Fibroblast of the aortic adventitia (primary cell): ENCODE data around the gene GRIN3B. TPM values are rescaled to one million over a fixed set of nuclear protein-coding genes. Genes with fewer than 3 reads are reported as not detected.

Experiments used
- DNase-seq: peaks from one replicate; pipeline ENCODE4 v3.0.0-alpha.2; 2010; ENCODE audit warnings: low read depth
- H3K4me3 ChIP-seq: 2 replicates; pipeline ENCODE4 v1.5.1; 2011; ENCODE audit warnings: low read depth, mild to moderate bottlenecking, control low read depth, low read length, moderate library complexity
- total RNA-seq: library from RNA; depleted of rRNA; stranded (reverse); fragments of >200 nt; gene quantifications from 2 replicates; pipeline ENCODE4 v1.2.3, GENCODE V29; 2012; ENCODE audit warnings: low replicate concordance
- TF ChIP-seq, protein P1 (sequence below): IDR thresholded peaks from 2 replicates; pipeline ENCODE4 v1.5.1; 2011; ENCODE audit warnings: mild to moderate bottlenecking, low read length, control low read depth, inconsistent platforms; ENCODE audit not compliant: insufficient read depth

GRIN3B gene
- total RNA-seq, 1 donor: 0.45 TPM

DNA sequence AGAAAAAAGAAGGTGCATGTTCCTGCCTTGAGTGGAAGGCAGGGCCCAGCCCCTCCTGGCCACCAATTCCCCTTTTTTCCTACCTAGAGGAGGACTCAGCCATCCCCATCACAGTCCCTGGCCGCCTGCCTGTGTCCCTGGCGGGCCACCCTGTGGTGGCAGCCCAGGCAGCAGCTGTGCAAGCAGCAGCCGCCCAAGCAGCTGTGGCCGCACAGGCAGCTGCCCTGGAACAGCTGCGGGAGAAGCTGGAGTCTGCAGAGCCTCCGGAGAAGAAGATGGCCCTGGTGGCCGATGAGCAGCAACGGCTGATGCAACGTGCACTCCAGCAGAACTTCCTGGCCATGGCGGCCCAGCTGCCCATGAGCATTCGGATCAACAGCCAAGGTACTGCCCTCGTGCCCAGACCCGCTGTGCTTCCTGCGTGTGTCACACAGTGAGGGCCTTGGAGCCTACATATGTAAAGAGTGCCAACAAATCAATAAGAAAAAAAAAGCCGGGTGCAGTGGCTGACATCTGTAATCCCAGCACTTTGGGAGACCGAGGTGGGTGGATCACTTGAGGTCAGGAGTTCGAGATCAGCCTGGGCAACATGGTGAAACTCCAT, 33.6 kb upstream of the GRIN3B start:
- DNase-seq: no peak
- no peak overlapping the region for H3K4me3 ChIP-seq
- TF ChIP-seq, protein P1, sequence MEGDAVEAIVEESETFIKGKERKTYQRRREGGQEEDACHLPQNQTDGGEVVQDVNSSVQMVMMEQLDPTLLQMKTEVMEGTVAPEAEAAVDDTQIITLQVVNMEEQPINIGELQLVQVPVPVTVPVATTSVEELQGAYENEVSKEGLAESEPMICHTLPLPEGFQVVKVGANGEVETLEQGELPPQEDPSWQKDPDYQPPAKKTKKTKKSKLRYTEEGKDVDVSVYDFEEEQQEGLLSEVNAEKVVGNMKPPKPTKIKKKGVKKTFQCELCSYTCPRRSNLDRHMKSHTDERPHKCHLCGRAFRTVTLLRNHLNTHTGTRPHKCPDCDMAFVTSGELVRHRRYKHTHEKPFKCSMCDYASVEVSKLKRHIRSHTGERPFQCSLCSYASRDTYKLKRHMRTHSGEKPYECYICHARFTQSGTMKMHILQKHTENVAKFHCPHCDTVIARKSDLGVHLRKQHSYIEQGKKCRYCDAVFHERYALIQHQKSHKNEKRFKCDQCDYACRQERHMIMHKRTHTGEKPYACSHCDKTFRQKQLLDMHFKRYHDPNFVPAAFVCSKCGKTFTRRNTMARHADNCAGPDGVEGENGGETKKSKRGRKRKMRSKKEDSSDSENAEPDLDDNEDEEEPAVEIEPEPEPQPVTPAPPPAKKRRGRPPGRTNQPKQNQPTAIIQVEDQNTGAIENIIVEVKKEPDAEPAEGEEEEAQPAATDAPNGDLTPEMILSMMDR: no peak

DNA sequence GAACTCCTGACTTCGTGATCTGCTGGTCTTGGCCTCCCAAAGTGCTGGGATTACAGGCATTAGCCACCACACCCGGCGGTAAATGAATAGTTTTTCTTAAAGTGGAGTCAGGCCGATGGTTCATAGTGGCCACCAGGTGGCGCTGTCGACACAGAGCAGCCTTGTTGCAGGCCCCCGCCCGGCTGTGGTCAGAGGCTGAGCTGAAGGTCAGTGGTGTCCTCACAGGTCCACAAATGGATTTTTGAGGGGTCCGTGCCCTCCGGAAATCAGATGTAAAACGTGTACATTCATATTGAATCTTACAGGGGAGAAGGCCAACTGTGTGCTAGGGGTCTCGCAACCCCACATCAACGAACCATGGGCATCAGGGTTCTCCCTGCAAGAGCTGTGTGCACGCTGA, 29.5 kb upstream of the GRIN3B start:
- TF ChIP-seq, protein P1: peak; percentile 65
- no peak overlapping the region for H3K4me3 ChIP-seq
- no peak for DNase-seq

DNA sequence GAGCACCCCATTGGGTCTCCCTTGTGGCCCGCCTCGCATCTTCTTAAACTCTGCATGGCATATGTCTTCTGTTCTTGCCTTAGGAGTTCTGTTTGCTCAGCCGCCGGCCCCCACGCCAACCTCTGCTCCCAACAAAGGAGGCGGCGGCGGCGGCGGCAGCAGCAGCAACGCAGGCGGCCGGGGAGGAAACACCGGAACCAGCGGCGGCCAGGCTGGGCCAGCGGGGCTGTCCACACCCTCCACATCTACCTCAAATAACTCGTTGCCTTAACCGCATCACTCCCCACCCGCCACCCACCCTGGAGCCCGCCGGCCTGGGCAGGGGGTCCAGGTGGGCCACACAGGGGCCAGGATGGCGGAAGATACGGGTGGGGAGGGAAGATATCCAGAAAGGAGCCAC, 28.4 kb upstream of the GRIN3B start:
- no peak for DNase-seq
- TF ChIP-seq, protein P1: no peak
- H3K4me3 ChIP-seq: no peak overlapping the region

DNA sequence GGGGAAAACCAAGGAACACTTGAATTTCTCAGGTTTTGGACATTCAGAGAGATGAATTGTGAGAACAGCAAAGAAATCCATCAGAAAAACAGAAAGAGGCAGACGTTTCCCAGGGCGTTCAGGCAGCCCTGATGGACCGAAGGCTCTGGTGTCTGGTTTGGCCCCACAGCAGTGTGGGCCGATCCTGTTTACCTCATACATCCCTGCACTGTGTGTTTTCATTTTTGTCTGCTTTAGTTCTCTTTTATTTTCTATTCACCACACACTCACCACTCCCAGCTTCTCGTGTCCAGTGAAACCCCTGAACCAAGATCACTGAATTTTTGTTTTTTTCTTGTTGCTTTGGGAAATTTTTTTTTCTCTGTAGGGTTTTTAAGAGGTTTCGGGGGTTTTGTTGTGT, 27.9 kb upstream of the GRIN3B start:
- no peak for DNase-seq
- TF ChIP-seq, protein P1: no peak
- no peak overlapping the region for H3K4me3 ChIP-seq

DNA sequence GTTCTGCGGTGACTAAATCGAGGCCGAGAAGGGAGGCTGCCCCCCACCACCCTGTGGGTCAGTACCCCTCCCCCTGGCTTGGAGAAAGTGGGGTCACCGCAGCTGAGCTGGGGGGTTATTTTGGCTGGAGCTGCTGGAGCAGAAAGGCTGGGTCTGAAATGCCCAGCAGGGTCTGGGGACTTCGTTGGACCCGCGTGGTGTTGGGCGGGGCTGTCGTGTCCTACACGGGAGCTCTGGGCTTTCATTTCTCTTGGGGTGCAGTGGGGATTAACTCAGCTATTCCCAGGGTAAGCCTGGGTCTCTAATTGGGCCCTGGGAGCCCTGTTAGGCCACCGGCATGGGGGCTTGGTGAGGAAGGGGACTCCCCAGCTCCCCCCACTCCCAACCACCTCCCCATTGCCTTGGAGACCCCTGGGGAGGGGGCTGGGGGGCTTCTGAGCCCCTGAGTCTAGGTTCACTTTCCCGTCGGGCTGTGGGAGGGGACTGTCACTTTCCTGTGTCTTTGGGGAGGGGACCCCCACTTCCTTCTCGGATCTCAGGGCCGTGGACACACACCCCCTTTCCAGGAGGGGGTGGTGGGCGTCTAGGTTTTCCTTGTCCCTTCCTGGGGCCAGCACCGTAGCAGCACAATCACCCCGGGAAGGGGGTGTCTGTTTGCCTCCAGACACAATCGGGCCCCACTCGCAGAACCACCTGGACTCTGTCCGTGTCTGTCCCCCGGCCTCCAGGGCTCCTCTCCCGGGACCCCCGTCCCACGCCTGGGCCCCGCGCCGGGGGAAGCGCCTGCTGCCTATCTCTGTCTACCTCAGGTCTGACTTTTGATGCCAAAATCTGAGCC, 26.3 kb upstream of the GRIN3B start:
- no peak overlapping the region for H3K4me3 ChIP-seq
- no peak for DNase-seq
- TF ChIP-seq, protein P1: no peak

DNA sequence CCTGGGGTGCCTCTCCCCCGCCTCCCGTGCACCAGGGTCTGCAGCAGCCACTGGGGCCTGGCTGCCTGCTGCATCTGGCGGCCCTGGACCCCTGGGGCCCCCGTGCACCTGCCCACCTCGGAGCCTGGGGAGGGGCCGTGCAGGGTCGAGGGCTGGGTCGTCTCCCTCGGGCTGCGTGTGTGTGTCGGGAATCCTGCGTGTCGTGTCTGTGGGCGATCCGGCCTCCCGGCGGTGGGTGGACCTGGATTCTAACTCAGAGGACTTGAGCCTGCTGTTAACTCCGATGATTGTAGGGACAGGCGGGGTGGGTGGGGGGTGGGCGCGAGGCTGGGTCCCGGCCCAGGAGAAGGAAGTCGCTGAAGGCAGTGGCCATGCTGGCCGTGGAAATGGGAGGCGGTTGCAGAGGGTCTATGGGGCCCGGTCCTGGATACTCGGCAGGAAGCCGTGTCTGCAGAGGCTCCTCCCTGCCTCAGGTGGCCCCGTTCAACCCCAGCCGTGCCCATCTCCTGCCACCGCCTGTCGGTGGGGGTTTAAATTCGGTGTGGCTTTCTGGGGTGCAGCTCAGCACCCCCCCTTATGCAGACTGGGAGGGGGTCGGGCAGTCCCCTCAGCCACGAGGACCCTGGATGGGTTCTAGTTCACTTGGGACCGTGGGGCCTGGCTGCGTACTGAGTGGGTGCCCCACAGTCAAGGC, 25.5 kb upstream of the GRIN3B start:
- no peak for DNase-seq
- TF ChIP-seq, protein P1: no peak
- no peak overlapping the region for H3K4me3 ChIP-seq
